Parathyroid adenoma (tissue), 2 donors: ENCODE measurements around the gene PRICKLE1.

Experiments
- H2AFZ ChIP-seq: fragments of 300-600 bp; sonication (generic); one replicate; pipeline ENCODE4 v1.7.0; 2017; ENCODE audit warnings: antibody characterized with exemption, mild to moderate bottlenecking
- H3K27ac ChIP-seq: fragments of 300-600 bp; sonication (generic); one replicate; pipeline ENCODE4 v1.7.0; 2017
- H3K27me3 ChIP-seq: fragments of 300-600 bp; sonication (generic); one replicate; pipeline ENCODE4 v1.7.0; 2017; ENCODE audit warnings: low read length; ENCODE audit not compliant: control insufficient read depth, insufficient read depth
- H3K36me3 ChIP-seq: fragments of 300-600 bp; sonication (generic); one replicate; pipeline ENCODE4 v1.7.0; 2017; ENCODE audit warnings: low read length; ENCODE audit not compliant: control insufficient read depth, insufficient read depth
- H3K4me1 ChIP-seq: fragments of 300-600 bp; sonication (generic); one replicate; pipeline ENCODE4 v1.7.0; 2017; ENCODE audit warnings: control low read depth
- H3K4me2 ChIP-seq: fragments of 300-600 bp; sonication (generic); one replicate; pipeline ENCODE4 v1.7.0; 2017; ENCODE audit warnings: low read length
- H3K4me3 ChIP-seq: fragments of 300-600 bp; sonication (generic); one replicate; pipeline ENCODE4 v1.7.0; 2017; ENCODE audit warnings: low read depth, low read length
- H3K79me2 ChIP-seq: fragments of 300-600 bp; sonication (generic); one replicate; pipeline ENCODE4 v1.7.0; 2017; ENCODE audit warnings: control low read depth
- H3K9ac ChIP-seq: fragments of 300-600 bp; sonication (generic); one replicate; pipeline ENCODE4 v1.7.0; 2017; ENCODE audit warnings: mild to moderate bottlenecking
- H3K9me3 ChIP-seq: fragments of 300-600 bp; sonication (generic); one replicate; pipeline ENCODE4 v1.7.0; 2017; ENCODE audit warnings: low read length; ENCODE audit not compliant: control insufficient read depth
- TF ChIP-seq, protein P1 (sequence below): fragments of 300-600 bp; sonication (generic); IDR thresholded peaks from one replicate; pipeline ENCODE4 v1.7.0; 2017; ENCODE audit warnings: antibody characterized with exemption, mild to moderate bottlenecking
- donor health status: primary hyperparathyroidism.

PRICKLE1 gene

DNA sequence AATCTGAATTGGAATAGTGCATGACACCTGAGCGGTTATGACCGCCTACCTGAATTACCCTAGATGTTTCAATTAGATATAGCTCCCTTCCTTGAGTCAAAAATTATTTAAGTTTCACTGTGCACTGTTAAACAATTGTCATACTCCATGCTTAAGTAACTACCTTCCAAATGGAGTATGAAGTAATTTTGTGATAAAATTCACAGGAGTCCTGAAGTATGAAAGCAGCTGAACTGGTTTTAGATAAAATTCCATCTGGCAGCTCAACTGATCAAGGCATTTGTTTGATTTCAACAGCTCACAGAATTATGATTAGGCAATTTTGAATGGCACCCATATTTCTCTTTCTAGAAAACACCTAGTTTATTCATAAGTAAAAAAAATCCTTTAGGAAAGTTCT is 19.5 kb downstream of the PRICKLE1 start:
- Histone ChIP-seq H3K79me2 (no peaks in the 10 kb centered on the region), H3K27ac (no peak overlapping the region), H3K4me2 (no peak overlapping the region), H3K4me3 (no peak overlapping the region), H3K36me3 (no peaks in the 10 kb centered on the region), H3K27me3 (no peaks in the 10 kb centered on the region), H3K4me1 (no peaks in the 10 kb centered on the region), H2AFZ (no peak overlapping the region), H3K9ac (no peak overlapping the region), H3K9me3 (no peaks in the 10 kb centered on the region)
- TF ChIP-seq, protein P1, sequence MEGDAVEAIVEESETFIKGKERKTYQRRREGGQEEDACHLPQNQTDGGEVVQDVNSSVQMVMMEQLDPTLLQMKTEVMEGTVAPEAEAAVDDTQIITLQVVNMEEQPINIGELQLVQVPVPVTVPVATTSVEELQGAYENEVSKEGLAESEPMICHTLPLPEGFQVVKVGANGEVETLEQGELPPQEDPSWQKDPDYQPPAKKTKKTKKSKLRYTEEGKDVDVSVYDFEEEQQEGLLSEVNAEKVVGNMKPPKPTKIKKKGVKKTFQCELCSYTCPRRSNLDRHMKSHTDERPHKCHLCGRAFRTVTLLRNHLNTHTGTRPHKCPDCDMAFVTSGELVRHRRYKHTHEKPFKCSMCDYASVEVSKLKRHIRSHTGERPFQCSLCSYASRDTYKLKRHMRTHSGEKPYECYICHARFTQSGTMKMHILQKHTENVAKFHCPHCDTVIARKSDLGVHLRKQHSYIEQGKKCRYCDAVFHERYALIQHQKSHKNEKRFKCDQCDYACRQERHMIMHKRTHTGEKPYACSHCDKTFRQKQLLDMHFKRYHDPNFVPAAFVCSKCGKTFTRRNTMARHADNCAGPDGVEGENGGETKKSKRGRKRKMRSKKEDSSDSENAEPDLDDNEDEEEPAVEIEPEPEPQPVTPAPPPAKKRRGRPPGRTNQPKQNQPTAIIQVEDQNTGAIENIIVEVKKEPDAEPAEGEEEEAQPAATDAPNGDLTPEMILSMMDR = no peak

DNA sequence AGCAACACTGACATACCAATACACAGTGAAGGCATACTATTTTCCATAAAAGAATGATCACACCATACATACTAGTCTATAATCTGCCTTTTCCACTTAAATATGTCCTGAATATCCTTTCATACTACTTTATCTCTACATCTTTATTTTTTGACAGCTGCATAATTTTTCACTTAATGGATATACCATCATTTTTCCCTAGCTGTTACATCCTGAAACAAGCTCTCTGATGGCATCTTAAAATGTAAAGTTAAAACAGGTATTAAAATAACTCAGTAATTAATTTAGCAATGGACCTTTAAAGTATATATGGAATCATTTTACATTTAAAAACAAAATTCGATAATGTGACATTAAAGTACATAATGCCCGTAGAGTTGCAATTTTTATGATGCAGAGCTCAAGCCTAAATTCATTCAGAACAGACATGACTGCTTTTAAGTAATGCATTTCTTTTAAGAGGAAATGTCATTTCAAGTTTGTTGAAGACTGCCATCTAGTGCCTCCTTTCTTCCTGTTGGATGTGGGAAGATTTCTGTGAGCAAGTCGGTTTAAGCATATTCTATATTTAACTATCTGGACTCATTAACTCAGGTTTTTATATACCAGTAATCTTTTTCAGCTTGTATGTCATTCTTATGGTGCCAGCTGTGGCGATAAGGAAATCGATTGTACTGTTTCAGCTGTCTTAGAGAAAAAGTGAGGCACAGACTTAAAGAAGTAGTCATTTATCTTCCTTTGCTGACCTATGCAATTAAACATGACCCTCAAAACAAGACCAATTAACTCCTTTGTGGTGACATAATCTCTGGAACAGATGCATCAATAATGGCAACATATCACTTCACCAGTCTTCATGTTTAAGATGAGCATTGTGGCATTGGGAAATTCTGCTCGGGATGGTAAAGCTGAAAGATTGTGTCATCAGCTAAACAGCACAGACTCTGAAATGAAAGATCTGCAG is 20.3 kb downstream of the PRICKLE1 start:
- TF ChIP-seq, protein P1 = peak; percentile 53

DNA sequence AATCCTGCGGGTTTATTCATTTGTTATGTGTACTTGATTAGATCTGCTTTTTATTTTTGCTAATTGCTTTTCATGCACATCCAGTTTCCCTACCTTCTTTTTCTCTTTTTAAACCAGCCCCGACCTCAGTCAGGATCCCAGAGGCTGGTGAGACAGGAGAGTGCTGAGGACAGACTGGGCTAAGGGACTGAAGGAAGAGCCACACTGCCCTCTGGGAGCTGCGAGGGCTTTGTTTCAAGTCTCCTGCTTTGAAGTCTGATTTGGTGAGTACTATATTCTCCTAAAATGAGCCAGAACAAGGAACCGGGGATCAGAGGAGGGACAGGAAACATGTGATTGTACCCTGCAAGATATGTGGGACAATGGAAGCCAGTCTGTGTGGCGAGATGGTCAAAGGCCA is 23.9 kb downstream of the PRICKLE1 start:
- H3K4me3 ChIP-seq = no peak overlapping the region
- no peak overlapping the region for H3K9ac ChIP-seq
- peak overlapping the region; percentile 3 for H2AFZ ChIP-seq
- no peaks in the 10 kb centered on the region for H3K36me3 ChIP-seq
- no peak overlapping the region for H3K27ac ChIP-seq
- TF ChIP-seq, protein P1 = no peak
- no peaks in the 10 kb centered on the region for H3K4me1 ChIP-seq
- H3K79me2 ChIP-seq = no peaks in the 10 kb centered on the region
- no peaks in the 10 kb centered on the region for H3K27me3 ChIP-seq
- H3K4me2 ChIP-seq = no peak overlapping the region
- H3K9me3 ChIP-seq = no peaks in the 10 kb centered on the region

More for the DNA sequence above, 20.3 kb downstream of the PRICKLE1 start:
- H3K79me2 ChIP-seq = no peaks in the 10 kb centered on the region
- H3K27me3 ChIP-seq = no peaks in the 10 kb centered on the region
- no peaks in the 10 kb centered on the region for H3K36me3 ChIP-seq
- no peaks in the 10 kb centered on the region for H3K4me1 ChIP-seq
- H3K4me3 ChIP-seq = no peak overlapping the region
- H3K4me2 ChIP-seq = no peak overlapping the region
- H2AFZ ChIP-seq = no peak overlapping the region
- no peaks in the 10 kb centered on the region for H3K9me3 ChIP-seq
- no peak overlapping the region for H3K27ac ChIP-seq
- no peak overlapping the region for H3K9ac ChIP-seq

DNA sequence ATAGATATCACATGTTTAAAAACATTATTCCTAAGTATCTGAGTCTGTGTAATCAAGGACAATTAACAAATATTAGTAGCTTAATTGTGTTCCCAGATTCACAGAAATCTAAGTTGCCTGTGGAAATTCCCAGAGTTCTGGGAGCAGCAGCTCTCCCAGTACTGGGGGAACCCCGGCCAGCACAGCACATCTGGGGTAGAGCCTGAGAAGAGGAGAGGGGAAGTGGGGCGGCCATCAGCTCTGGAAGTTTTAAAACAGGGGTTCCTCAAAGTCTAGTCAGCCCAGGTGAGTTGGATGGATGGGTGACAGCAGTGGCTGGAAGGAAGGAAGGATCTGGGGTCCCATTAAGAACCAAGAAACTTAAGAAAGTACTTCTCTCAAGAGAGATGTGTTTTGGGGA is 24.6 kb downstream of the PRICKLE1 start:
- Histone ChIP-seq H3K4me1 (no peaks in the 10 kb centered on the region), H2AFZ (peak overlapping the region; percentile 8), H3K4me2 (no peak overlapping the region), H3K36me3 (no peaks in the 10 kb centered on the region), H3K27ac (no peak overlapping the region), H3K27me3 (no peaks in the 10 kb centered on the region), H3K4me3 (no peak overlapping the region), H3K9me3 (no peaks in the 10 kb centered on the region), H3K9ac (no peak overlapping the region), H3K79me2 (no peaks in the 10 kb centered on the region)
- TF ChIP-seq, protein P1 = no peak
